Measurements from ENCODE around the gene BLACAT1. TPM values are rescaled to one million over a fixed set of nuclear protein-coding genes. Genes with fewer than 3 reads are reported as not detected.

BLACAT1 gene
- total RNA-seq = under 1 TPM; 0.06 to 0.15 TPM

DNA sequence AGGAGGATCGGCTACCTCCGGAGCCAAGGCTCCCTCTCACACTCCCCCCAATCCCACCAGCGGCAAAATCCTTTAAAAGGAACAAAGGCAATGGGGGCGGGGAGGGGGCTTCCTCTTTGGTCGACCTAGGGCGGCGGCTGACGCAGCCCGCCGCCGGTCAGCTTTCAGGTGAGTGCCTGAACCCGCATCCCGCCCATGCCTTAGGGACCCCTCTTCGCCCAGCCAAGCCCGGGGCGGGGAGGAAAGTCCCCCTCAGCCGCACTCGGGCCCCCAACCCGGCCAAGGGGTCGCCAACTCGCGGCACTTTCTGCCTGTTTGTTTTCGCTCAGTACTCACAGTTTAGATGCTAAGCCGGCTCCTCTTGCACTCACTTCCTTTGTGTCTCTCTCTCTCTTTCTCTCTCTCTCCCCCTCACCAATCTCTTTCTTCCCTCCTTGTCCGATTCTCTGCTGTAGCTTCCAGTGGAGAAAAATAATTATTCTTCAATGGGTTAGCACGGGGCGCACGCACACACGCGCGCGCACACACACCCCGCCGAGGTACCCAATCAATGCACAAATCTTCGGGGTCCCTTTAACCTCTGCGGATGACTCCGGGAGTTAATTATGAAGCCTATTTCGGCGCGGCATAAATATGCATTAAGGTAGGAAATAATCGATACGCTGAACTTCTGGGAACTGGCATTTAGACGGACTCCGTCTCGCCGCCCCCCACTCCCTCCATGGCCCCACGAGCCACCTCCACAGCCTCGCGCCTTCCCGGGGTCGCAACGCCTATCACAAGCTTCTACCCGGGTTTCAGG, at the start of gene BLACAT1:
Gene BLACAT1 (minus strand): TSS at position 465 of the 802 bp plus-strand sequence.
- POLR2A ChIA-PET = interaction anchor here (0.8 kb wide), 1 partner anchor 14 kb away, joined by 3 read pairs; no protein-coding TSS in a partner anchor
- CTCF ChIA-PET = interaction anchor here (0.5 to 4.8 kb wide), 8 partner anchors 13 to 102 kb away, joined by 3 to 32 read pairs (median 3); no protein-coding TSS in a partner anchor

DNA sequence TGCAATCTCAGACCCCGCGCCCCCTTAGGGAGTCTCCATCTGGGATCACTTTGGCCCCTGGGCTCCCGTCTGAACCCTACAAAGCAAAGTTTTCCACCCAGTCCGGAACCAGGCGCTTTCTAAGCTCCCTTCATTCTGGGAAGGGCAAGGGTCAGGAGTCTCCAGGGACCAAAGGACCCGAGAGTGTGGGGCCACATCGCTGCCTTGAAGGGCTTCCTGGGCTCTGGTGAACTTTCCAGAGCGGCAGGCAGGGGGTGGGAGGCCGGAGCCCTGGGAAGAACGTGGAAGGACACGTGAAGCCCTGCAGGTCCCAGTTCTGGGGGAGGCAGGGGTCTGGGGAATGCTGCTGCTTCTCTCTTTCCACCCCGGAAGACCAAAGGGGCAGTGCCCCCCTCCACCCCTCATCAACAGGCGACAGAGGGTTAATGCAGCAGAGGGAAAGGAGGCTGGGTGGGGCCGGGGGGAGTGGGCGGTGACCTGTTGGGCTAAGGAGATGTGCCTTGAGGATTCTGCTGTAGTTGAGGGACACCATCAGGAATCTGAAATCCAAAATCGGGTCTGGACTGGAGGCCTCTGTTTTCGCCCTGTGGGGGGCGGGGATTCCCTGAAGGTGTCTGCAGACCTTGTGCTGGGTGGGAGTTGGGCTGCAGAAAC, 49.4 kb upstream of the BLACAT1 start:
- ChIA-PET POLR2A (no interaction called here), CTCF (interaction anchor here (0.6 to 1.2 kb wide), 4 partner anchors 17 to 1156 kb away, joined by 3 to 4 read pairs (median 4); no protein-coding TSS in a partner anchor)

GRCh38 chr1:205504311-205505075, 48.6 kb upstream of the BLACAT1 start, which contains the start of gene CDK18:
TSS of gene CDK18 (plus strand) at chr1:205504669. CDS start at chr1:205523168, 18,499 bp downstream.
- ChIA-PET CTCF (interaction anchor here (0.5 to 1.2 kb wide), 4 partner anchors 16 to 1157 kb away, joined by 3 to 4 read pairs (median 4); no protein-coding TSS in a partner anchor), POLR2A (no interaction called here)

DNA sequence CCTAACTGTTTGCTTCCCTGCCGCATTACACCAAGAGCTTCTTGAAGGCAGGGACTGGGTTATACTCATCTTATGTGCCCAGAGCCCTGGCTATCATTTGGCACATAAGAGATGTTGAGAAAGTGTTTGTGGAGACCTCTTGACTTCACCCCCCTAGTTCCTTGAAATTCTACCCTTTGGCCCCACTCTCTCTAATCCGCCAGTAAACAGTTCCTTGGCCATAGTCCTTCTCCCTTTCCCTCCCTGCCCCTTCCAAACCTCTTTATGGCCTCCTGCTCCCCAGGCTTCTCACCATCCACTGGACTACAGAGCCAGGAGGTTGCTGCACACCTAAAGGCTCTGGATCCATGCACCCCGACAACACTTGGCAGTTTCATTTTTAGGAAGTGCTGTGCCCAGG, 47.1 kb upstream of the BLACAT1 start:
- CTCF ChIA-PET = interaction anchor here (1.3 kb wide), 1 partner anchor 10 kb away, joined by 3 read pairs; no protein-coding TSS in a partner anchor
- POLR2A ChIA-PET = no interaction called here

- ChIA-PET POLR2A (no interaction called here), CTCF (interaction anchor here (1.0 to 1.7 kb wide), 3 partner anchors 9 to 15 kb away, joined by 3 to 6 read pairs (median 4); no protein-coding TSS in a partner anchor)
Measured at GRCh38 chr1:205502111-205502810, 46.4 kb upstream of the BLACAT1 start.

GRCh38 chr1:205500240-205501233, 44.7 kb upstream of the BLACAT1 start:
- ChIA-PET CTCF (interaction anchor here (1.7 kb wide), 1 partner anchor 19 kb away, joined by 4 read pairs; no protein-coding TSS in a partner anchor), POLR2A (no interaction called here)

DNA sequence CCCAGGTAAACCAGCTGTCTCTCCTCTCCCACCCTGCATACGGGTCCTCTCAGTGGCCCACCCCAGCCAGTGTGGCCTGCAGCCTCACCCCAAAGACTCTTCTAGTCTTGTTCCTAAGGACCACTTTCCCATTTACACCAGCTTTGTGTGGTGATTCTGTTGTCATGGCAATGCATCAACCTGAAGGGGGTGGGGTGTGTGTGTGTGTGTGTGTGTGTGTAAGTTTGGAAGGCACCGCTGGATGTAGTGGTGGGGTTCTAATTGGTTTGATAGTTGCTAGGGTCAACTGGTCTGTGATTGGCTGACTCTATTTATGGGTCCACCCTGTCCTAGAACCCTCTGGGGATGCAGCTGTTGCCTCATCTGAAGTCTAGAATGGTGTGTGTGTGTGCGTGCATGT, 43.9 kb upstream of the BLACAT1 start:
- ChIA-PET CTCF (interaction anchor here (1.2 to 2.4 kb wide), 3 partner anchors 14 to 212 kb away, joined by 3 to 8 read pairs (median 4); no protein-coding TSS in a partner anchor), POLR2A (no interaction called here)

DNA sequence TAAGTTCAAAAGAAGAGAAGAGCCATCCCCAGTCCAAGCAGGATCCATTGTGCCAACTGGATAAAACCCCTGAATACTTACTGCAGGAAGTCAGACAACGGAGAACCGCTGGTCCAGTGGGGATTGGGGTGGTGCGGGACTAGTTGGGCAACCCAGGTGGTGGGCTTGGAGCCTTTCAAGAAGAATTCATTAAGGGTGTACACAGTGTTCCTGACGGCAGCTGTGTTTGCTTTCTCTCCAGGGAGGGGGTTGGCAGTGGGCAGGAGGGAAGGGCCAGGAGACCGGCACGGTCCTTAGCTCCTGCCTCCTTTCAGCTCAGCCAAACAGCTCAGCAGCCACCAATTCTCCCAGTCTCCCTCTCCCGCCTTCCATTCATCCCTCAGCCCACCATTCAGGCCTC, 41.5 kb upstream of the BLACAT1 start:
- POLR2A ChIA-PET = no interaction called here
- CTCF ChIA-PET = interaction anchor here (1.1 to 2.4 kb wide), 2 partner anchors 9 to 12 kb away, joined by 3 to 8 read pairs; no protein-coding TSS in a partner anchor

DNA sequence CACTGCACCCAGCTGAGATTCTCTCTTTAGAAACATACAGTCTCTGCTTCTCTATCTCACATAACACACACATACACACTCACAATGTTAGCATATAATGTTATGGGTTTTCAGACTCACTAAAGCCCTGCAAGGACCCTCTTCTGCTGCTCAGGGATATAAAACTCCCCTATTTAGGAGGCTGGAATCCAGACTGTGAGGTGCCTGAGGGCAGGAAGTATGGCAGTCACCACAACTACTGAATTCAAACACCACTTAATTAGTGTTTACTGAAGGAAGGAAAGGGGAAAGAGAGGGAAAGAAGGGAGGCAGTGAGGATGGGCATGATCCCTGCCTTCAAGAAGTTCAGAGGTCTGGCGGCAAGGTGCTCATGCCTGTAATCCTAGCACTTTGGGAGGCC, 40.8 kb upstream of the BLACAT1 start:
- ChIA-PET CTCF (no interaction called here), POLR2A (no interaction called here)

DNA sequence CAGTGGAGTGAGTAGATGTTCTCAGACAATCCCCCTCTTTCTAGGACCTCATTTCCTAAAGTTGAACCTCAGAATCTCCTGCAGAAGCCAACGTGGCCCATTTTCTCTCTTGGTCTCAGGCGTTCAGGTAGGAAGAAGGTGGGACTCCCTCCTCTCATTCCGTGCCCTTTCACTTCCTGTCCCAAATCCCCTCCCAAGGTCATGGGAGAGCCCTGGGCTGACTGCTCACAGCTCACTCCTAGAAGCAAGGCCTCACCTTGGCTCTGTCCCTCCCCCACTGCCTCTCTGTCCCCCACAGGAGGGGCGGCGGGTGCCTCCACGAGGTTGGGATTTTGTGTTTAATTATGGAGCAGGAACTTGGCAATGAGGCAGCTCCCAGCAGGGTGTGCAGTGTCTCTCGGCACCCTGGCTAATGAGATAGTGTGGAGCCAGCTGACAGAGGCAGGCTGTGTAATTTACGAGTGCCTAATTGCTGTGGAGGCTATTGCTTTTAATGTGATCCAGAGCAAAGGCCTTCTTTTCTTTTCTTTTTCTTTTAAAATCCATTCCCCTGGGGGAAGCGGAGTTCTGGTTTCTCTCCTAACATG, 39.5 kb upstream of the BLACAT1 start:
- POLR2A ChIA-PET = no interaction called here
- CTCF ChIA-PET = interaction anchor here (1.3 to 11.4 kb wide), 2 partner anchors 10 to 28 kb away, joined by 6 to 128 read pairs; no protein-coding TSS in a partner anchor

- ChIA-PET CTCF (interaction anchor here (1.0 to 11.4 kb wide), 3 partner anchors 9 to 99 kb away, joined by 4 to 128 read pairs (median 4); no protein-coding TSS in a partner anchor), POLR2A (no interaction called here)
Measured at GRCh38 chr1:205494115-205494514, 38.3 kb upstream of the BLACAT1 start.

- CTCF ChIA-PET = interaction anchor here (0.8 to 11.4 kb wide), 4 partner anchors 8 to 98 kb away, joined by 3 to 128 read pairs (median 4); no protein-coding TSS in a partner anchor
- POLR2A ChIA-PET = no interaction called here
Measured at GRCh38 chr1:205493241-205494085, 37.6 kb upstream of the BLACAT1 start.

- CTCF ChIA-PET = interaction anchor here (0.8 to 11.4 kb wide), 2 partner anchors 10 to 31 kb away, joined by 3 to 128 read pairs; no protein-coding TSS in a partner anchor
- POLR2A ChIA-PET = no interaction called here
Measured at GRCh38 chr1:205492774-205493173, 36.9 kb upstream of the BLACAT1 start.

DNA sequence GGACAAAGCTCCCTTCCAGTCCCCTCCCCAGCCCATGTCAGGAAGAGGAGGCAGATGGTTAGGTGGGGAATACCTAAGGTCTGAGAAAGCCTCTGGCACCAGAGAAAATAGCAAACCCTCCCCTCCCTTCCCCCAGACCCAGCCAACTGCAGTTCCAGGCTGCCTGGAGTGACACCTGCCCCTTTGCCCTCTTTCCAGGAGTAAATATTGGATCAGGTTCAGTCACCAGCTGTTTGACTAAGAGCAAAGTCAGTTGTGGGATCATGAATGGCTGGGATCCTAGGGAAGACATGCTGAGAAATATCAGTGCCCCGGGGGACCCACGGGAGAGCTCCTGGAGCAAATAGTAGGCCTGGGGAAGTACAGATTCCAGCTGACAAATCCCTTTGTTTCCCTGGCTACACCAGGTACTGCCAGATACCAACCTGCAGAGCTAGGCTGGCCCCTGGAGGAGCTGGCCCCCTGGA, 36.4 kb upstream of the BLACAT1 start:
- ChIA-PET POLR2A (no interaction called here), CTCF (interaction anchor here (1.0 to 11.4 kb wide), 3 partner anchors 10 to 95 kb away, joined by 3 to 128 read pairs (median 4); no protein-coding TSS in a partner anchor)

DNA sequence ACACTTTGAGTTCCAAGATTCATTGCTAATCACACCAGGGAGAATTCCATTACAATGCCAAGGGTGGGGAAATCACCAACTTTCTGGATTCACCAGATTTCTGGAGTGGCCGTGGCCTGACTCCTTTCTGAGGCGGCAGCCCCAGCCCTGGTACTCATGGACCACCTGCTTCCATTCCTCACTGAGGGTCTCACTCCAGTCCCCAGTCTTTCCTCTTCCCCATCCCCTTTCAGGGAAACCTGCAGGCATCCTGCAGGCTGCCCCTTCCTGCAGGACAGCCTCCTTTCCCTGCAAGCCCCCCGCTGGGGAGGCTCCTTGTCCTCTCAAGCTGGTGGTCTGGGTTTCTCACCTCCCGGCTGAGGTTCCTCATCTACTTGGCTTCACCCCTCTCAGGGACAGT, 35.9 kb upstream of the BLACAT1 start:
- CTCF ChIA-PET = interaction anchor here (1.0 to 11.4 kb wide), 3 partner anchors 10 to 95 kb away, joined by 3 to 128 read pairs (median 4); no protein-coding TSS in a partner anchor
- POLR2A ChIA-PET = no interaction called here

Data from activated CD8-positive, alpha-beta memory T cell treated with anti-CD3 and anti-CD28 coated beads for 36 hours (primary cell).